Chondrocyte (in vitro differentiated cells): Measurements from ENCODE around the gene NPTXR. TPM values are rescaled to one million over a fixed set of nuclear protein-coding genes. Genes with fewer than 3 reads are reported as not detected.

Source experiments
- DNase-seq: peaks from one replicate; pipeline ENCODE4 v3.0.0; 2021; ENCODE audit warnings: mixed read lengths, low spot score
- H3K27ac Mint-ChIP-seq: one replicate; pipeline ENCODE4 v1.8.0; 2021; ENCODE audit warnings: mild to moderate bottlenecking, moderate library complexity, mixed read lengths; ENCODE audit not compliant: unreplicated experiment
- H3K27me3 Mint-ChIP-seq: 2 replicates; pipeline ENCODE4 v1.8.0; 2021; ENCODE audit warnings: low read depth, mixed read lengths
- H3K36me3 Mint-ChIP-seq: 2 replicates; pipeline ENCODE4 v1.8.0; 2021; ENCODE audit warnings: low read depth, mixed read lengths
- H3K4me1 Mint-ChIP-seq: 2 replicates; pipeline ENCODE4 v1.8.0; 2021; ENCODE audit warnings: low read depth, mild to moderate bottlenecking, mixed read lengths
- H3K4me3 Mint-ChIP-seq: one replicate; pipeline ENCODE4 v1.8.0; 2021; ENCODE audit warnings: mild to moderate bottlenecking, moderate library complexity, mixed read lengths; ENCODE audit not compliant: unreplicated experiment
- H3K9me3 Mint-ChIP-seq: 2 replicates; pipeline ENCODE4 v1.8.0; 2021; ENCODE audit warnings: low read depth, mixed read lengths
- total RNA-seq: library from RNA; stranded (reverse); gene quantifications from 3 replicates; pipeline ENCODE4 v1.2.1, GENCODE V29; 2021
- TF ChIP-seq, protein P1 (sequence below): fragments of 200-600 bp; sonication (generic); IDR thresholded peaks from 2 replicates; pipeline ENCODE4 v1.5.0; 2021; ENCODE audit warnings: antibody characterized with exemption, mild to moderate bottlenecking, moderate library complexity

Gene NPTXR
- total RNA-seq, 1 donor from 2014 or later: 35.0 TPM

DNA sequence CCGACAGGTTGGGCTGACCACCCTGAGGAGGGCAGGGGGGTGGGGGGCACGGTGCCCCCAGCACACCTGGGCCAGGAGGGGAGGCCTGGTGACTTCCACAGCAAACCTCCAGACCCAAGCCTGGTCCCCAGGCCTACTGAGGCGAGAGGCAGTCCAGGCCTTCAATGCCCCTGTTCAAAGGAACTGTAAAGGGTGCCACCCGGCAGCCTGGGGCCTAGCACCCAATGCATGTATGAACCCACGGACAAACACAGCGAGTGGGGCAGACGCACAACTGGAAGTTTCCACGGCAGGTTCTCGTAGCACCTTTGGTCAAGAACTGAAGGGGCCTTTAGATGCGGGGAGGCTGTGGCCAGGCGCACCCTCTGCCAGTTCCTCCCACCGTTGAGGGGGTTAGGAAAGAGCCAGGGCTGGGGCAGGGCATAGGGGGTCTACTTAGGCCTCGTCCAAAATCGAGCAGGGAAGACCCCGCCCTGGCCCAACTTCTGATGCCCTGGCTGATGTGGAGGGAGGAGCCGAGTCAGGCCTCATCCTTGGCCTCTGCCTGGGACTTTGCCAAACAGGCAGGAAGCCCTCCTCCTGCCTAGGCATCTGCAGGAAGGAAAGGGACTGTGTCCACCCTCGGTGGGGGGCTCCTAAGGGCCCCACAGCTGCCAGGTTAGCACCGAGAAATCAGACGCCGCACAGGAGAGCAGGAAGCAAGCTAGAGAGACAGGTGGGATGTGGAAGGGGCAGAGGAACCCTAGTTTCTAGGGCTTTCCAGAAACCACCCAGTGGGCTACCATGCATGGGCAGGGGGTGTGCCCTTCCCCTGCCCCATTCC lies 21.6 kb upstream of the NPTXR start:
- DNase-seq: peak; percentile 72
- Mint-ChIP-seq H3K9me3 (no peaks in the 10 kb centered on the region), H3K27me3 (no peaks in the 10 kb centered on the region), H3K4me3 (no peak overlapping the region), H3K27ac (peak overlapping the region; percentile 27), H3K36me3 (peaks cover 3% of the 10 kb centered on the region), H3K4me1 (peaks cover 20% of the 10 kb centered on the region)
- TF ChIP-seq, protein P1, sequence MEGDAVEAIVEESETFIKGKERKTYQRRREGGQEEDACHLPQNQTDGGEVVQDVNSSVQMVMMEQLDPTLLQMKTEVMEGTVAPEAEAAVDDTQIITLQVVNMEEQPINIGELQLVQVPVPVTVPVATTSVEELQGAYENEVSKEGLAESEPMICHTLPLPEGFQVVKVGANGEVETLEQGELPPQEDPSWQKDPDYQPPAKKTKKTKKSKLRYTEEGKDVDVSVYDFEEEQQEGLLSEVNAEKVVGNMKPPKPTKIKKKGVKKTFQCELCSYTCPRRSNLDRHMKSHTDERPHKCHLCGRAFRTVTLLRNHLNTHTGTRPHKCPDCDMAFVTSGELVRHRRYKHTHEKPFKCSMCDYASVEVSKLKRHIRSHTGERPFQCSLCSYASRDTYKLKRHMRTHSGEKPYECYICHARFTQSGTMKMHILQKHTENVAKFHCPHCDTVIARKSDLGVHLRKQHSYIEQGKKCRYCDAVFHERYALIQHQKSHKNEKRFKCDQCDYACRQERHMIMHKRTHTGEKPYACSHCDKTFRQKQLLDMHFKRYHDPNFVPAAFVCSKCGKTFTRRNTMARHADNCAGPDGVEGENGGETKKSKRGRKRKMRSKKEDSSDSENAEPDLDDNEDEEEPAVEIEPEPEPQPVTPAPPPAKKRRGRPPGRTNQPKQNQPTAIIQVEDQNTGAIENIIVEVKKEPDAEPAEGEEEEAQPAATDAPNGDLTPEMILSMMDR: no peak

DNA sequence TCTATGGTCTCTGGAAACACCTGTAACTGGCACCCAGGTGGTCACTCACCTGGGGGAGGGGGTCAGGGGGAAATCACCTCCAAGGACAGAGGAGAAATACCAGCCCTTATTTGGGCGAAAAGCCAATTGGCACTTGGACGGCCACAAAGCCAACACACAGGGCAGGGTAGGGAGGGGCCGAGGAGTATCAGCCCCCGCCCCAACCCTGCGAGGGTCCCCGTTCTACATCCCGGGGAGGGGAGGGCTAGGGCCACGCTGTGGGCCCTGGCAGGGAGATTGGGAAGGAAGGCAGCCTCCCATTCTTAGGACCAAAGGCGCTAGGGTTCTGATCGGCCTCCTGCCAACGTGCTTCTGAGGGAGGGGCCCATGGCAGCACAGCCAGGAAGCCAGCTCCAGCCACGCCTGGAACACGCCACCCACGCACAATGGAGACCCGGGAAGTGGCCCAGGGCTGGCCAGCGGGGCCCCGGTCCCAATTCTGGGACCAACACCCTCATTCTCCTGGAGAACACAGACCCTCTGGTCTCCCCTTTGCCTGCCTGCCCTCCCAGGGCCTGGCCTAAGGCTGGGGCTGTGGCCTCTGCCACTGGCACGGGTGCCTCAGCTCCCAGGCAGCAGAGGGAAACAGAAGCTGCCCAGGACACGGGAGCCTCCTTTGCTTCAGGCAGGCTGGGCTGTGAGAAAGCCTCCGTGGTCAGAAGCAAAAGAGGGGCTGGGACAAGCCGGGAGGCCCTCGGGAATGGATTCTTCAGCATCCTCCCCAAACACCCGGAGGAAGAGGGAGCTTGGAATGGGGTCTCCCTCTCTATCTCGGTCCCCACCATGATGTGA lies 20.7 kb upstream of the NPTXR start:
- no peak overlapping the region for H3K4me3 Mint-ChIP-seq
- DNase-seq: peak; percentile 56
- no peak overlapping the region for H3K27ac Mint-ChIP-seq
- peaks cover 3% of the 10 kb centered on the region for H3K36me3 Mint-ChIP-seq
- no peaks in the 10 kb centered on the region for H3K9me3 Mint-ChIP-seq
- TF ChIP-seq, protein P1: no peak
- peaks cover 14% of the 10 kb centered on the region for H3K4me1 Mint-ChIP-seq
- no peaks in the 10 kb centered on the region for H3K27me3 Mint-ChIP-seq

DNA sequence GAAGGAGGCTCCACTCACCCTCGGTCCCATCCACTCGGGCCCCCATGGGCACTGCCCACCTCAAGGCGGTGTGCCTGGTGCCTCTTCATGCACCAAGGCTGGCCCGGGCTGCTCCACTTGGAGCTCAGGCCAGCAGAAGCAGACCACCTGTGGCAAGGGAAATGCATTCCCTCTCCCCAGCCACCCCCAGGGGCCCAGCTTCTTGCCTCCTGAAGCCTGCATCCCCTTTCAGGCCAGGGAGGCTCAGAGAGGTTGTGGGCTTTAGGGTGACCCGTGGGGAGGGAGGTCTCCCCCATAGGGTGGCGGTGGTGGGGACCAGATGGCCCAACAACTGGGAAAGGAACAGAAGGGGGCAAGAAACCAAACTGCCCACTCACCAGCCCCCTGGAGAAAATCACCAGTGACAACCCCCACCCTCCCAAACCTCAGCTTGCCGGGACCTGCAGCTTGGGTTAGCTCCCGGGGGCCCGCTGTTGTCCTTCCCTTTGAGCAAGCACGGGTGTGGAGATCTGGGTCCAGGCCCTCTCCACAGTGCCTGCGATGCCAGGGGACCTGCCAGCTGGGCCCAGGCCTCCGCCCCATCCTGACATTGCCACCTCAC lies 19.8 kb upstream of the NPTXR start:
- TF ChIP-seq, protein P1: no peak
- Mint-ChIP-seq H3K36me3 (peaks cover 3% of the 10 kb centered on the region), H3K27ac (no peak overlapping the region)

DNA sequence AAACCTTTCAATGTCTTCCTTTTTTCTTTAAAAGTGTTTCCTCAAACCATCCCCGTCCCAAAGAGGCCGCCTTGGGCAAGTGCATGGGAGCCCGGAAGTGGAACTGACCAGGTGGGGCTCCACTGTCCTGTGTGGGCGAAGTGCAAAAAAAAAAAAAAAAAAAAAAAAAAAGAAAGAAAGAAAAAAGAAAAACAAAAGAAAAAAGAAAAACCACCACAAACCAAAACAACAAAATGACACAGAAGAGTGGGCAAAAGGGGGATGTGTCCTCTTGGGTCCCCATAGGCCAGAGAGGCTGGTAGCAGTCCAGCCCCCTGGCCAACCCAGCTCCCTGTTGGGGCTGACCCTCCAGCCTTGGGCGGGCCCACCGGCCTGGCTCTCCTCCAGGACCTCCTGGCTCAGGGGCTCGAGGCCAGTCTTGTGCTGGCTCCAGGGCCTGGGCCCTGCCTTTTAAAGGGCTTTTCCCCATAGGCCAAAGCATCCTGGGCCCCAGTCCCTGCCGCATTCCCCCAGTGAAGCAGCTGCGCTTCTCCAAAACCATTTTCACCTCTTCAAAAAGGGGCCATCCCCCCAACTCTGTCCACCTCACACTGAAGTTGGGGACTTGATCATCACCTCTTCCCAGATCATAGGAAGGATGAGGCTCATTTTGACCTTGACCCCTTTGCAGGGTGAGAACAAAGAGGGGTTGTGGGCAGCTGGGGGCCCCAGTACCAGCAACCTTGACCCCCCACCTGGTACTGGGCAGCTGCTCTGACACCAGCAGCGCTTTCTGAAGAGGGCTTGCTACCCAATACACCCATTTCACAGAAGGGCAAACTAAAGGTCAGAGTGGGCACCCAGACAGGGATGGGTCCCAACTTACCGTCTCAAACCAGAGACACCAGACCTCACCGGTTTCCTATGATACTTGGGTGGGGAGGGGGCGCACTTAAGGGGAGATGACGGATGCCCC lies 18.8 kb upstream of the NPTXR start:
- Mint-ChIP-seq H3K4me1 (peaks cover 3% of the 10 kb centered on the region), H3K4me3 (no peak overlapping the region), H3K9me3 (no peaks in the 10 kb centered on the region), H3K27ac (no peak overlapping the region), H3K36me3 (peaks cover 3% of the 10 kb centered on the region), H3K27me3 (peaks cover 2% of the 10 kb centered on the region)
- TF ChIP-seq, protein P1: no peak
- peak; percentile 30 for DNase-seq

More for the DNA sequence above, 19.8 kb upstream of the NPTXR start:
- DNase-seq: no peak
- Mint-ChIP-seq H3K27me3 (peaks cover 2% of the 10 kb centered on the region), H3K9me3 (no peaks in the 10 kb centered on the region), H3K4me3 (no peak overlapping the region), H3K4me1 (peaks cover 8% of the 10 kb centered on the region)
